PFSK-1 (cell line): ENCODE data around the gene ASGR1.

Experiments
- REST ChIP-seq, 2 experiments: IDR thresholded peaks; 2 replicates each; pipeline versions ENCODE4 v1.6.1 to v1.8.0; 2011 to 2012; ENCODE audit warnings: low read depth in 2 of 2, low read length in 2 of 2, control low read depth in 1 of 2, inconsistent platforms in 1 of 2, mild to moderate bottlenecking in 1 of 2, moderate library complexity in 1 of 2; ENCODE audit not compliant: insufficient read depth in 1 of 2
- TAF1 ChIP-seq: IDR thresholded peaks from 2 replicates; pipeline ENCODE4 v1.6.1; 2012; ENCODE audit warnings: low read length, control low read depth, borderline replicate concordance; ENCODE audit not compliant: insufficient read depth

GRCh38 chr17:7146115-7146514, 33.1 kb downstream of the ASGR1 start:
- TF ChIP-seq TAF1 (no peak), REST (IDR thresholded peaks at IDR 0.05; ENCODE audit: insufficient read depth in 1 of 2, low read depth in 2 of 2, low read length in 2 of 2) (no peak)
